ENCODE results near the gene GNAS-AS1.

Gene GNAS-AS1

DNA sequence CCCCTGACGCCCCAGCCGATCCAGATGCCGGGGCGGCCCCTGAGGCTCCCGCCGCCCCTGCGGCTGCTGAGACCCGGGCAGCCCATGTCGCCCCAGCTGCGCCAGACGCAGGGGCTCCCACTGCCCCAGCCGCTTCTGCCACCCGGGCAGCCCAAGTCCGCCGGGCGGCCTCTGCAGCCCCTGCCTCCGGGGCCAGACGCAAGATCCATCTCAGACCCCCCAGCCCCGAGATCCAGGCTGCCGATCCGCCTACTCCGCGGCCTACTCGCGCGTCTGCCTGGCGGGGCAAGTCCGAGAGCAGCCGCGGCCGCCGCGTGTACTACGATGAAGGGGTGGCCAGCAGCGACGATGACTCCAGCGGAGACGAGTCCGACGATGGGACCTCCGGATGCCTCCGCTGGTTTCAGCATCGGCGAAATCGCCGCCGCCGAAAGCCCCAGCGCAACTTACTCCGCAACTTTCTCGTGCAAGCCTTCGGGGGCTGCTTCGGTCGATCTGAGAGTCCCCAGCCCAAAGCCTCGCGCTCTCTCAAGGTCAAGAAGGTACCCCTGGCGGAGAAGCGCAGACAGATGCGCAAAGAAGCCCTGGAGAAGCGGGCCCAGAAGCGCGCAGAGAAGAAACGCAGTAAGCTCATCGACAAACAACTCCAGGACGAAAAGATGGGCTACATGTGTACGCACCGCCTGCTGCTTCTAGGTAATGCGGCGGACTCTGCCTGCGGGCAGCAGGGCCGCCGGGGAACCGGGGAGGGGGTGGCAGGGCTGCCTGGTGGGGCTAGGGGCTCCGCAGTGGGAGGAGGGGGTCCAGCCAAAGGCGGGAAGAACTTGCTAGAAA lies 4.2 kb upstream of the GNAS-AS1 start:
- no peak for DNase-seq

DNA sequence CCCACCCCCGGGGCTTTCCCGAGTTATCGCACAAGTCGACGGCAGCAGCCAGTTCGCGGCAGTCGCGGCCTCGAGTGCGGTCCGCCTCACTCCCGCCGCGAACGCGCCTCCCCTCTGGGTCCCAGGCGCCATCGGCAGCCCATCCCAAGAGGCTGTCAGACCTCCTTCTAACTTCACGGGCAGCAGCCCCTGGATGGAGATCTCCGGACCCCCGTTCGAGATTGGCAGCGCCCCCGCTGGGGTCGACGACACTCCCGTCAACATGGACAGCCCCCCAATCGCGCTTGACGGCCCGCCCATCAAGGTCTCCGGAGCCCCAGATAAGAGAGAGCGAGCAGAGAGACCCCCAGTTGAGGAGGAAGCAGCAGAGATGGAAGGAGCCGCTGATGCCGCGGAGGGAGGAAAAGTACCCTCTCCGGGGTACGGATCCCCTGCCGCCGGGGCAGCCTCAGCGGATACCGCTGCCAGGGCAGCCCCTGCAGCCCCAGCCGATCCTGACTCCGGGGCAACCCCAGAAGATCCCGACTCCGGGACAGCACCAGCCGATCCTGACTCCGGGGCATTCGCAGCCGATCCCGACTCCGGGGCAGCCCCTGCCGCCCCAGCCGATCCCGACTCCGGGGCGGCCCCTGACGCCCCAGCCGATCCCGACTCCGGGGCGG lies 3.4 kb upstream of the GNAS-AS1 start:
- no peak for DNase-seq

DNA sequence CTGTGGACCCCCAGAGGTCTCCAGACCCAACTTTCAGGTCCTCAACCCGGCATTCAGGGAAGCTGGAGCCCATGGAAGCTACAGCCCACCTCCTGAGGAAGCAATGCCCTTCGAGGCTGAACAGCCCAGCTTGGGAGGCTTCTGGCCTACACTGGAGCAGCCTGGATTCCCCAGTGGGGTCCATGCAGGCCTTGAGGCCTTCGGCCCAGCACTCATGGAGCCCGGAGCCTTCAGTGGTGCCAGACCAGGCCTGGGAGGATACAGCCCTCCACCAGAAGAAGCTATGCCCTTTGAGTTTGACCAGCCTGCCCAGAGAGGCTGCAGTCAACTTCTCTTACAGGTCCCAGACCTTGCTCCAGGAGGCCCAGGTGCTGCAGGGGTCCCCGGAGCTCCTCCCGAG lies 2.8 kb upstream of the GNAS-AS1 start:
- DNase-seq = no peak

DNA sequence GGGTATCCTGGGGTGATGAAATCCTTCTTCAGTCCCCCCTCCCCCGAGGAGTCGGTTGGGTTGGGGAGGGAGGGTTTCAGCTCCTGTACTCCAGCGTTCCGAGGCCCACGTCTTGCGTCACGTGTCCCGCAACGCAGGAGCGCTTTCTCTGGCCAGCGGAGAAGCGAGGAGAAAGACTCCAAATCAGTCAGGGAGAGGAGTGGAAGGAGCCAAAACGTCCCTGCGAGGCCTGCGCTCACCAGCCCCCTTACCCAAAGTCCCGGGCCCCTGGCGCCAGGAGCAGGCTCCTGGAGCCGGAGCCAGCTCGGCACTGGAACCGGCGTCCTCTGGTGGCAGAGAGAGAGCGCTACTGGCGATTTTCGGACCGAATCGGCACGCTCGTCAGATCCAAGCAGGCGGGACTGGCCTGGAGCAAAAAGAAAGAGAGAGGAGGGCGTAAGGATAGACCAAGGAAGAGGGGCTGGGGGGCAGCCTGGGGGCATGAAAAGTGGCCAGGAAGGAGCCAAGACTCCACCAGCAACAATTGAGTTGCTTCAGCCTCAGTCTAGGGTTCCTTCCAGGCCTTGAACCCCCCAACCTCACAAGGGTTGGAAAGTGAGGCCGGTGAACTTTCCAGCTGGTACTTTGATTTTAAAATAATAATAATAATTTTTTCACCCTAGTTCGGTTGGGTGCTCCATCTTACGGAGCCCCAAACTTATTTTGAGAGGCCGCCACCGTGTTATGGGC lies 2.0 kb upstream of the GNAS-AS1 start, which contains the start of gene GNAS:
TSS of gene GNAS (plus strand) at position 174 of the 729 bp plus-strand sequence.
- DNase-seq = peak; percentile 42 to 50

DNA sequence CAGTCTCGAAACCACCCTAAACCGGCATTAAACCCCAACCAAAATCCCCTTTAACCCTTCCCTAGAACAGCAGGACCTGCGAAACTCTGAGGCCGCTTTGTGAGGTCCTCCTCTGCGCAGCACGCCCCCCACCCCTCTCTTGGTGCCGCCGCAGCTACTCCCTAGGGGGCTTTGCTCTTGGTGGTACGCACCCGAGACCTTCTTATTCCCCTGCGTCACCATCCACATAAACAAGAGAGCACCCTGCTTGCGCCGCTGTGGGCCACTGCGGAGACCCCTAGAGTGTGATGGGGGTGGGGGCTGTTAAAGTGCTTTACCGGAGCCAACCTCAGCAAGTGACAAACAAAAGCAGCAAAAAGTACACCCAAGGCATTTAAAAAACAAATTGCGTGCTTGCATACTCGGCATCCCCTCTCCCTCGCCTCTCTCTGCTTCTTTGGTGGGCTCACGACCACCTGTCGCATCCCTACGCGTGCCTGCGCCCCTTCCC lies 1.3 kb upstream of the GNAS-AS1 start:
- DNase-seq = no peak

DNA sequence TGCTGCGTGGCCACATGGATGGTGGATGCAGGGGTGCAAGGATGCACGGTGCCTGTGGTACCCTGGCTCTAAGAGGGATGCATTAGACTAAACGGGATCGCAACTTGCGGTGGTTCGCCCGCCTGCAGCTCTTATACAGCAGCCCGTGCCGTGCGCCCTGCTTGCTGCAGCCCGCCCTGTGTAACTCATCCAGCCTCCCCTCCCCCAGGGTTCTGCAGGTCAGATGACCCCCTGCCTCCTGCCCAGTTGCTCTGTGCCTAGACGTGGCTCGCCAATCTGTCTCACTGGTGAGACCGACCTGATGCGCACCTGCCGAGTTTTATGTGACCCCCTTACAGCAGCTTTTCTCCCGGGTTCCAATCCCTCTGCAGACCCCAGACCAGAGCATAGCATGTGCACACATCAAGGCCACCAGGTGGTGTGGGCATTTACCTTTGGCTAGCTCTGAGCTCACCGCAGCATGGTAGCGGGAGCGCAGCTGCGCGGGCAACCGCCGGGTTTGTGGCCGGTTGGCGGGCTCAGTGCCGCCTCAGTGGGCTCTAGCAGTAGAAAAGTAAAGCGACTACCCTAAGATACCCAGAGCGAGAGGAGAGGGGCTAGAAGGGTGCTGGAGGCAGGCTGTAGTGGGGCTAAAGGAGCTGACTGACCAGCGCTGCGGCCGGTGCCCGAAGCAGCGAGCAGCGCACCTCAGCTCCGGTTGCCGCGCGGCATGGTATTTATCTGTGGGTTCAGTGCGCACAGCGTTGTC lies 693 bp upstream of the GNAS-AS1 start:
- DNase-seq = no peak

DNA sequence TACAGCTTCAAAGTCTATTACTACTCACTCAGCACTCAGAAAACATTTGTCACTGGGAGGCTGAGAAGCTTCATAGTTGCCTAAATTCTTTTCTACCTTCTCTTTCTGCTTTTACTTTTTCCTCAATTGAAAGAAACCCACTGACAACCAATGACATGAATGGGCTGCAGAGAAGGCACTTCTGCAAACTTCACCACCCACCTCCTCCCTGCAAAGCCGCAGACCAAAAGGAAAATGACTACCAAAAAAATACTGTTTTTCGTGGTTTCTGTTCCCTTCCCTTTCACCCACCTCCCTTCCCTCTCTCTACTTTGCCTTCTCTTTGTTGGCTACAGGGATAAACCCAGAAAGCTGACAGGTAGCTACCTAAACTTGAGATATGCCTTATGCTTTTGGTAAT lies 3.2 kb downstream of the GNAS-AS1 start:
- no peak for DNase-seq

DNA sequence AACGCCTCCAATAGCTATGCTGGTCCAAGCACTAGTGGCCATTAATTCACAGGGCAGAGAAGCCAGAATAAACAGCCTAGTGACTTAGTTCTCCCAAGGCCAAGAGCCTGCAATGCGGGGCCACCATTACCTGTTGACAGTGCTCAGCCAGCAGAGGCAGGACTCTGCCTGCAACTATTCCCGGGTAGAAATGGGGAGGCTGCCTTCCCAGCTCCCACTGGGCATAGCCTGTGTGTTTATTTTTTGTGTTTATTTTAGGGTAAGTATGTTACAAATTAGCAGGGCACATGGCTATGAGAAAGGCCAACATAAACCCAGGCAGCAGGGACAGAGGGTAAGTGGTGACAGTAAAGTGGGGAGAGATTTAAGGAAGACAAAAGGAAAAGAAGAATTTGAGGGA lies 5.0 kb downstream of the GNAS-AS1 start:
- DNase-seq = no peak

DNA sequence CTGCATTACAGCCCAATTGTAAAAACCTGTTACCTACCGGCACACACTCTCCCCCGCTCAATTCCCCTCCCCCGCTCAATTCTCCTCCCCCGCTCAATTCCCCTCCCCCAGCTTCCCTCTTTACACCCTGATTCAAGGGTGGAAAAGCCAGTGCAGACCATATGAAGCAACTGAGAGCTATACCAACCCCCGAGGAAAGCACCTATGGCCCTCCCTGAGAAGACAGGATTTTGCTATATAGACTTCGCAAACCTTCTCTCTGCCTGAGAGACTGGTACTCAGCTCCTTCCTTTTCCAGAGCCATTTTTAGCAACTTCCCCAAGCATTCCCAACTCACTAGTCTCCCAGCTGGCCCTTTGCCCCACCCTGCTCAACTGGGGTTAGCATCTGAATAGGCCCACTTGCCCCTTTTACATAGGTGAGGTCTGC lies 7.6 kb downstream of the GNAS-AS1 start:
- no peak for DNase-seq

DNA sequence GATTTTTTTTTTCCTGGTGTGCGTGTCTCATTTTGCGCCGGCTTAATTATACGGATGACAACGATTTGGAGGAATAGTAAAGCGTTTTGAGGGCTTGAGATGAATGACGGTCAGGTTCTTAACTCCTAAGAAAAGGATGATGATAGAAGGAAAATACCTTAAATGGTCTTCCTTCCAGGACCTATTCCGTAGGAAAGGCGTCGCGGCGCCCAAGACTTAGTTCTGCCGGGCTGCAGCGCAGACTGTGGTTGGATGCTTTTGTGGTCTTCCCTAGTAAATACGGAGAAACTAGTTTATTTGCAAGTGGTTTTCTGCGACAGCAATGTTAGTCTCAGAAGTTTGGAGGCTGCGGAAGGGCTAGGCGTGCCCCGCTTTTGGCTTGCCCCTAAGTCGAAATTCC lies 8.4 kb downstream of the GNAS-AS1 start:
- no peak for DNase-seq

DNA sequence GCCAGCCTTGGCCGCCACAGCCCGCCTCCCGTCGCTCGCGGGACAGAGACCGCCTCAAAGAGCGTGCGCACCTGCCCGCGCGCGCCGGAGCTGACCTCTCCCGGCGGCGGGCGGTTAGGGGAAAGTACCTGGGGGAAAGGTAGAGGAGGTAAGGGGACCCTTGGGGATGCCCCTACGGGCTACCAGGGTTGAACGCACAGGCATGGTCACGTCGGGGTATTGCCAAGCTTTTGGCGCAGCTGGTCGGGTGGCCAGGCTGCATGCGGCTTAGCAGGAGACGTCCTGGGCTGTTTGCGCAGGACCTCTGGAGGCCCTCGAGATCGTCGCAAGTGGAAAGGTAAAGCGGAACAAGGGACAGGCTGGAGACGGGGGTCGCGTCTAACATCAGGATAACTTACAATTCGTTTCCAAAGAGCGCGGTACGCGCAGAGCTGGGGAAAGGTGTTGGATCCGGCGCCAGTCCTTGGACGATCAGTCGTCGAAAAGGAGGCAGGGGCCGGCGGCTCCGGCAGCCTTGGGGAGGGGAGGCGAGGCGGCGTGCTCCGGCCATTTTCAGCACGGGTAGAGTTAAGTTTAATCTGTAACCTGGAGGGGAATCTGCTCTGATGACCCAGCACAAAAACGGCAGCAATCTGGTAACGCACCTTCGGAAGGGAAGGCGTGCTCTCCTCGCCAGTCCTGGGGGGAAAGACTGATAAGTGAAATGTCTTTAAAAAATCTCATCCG lies 9.0 kb downstream of the GNAS-AS1 start:
- no peak for DNase-seq

DNA sequence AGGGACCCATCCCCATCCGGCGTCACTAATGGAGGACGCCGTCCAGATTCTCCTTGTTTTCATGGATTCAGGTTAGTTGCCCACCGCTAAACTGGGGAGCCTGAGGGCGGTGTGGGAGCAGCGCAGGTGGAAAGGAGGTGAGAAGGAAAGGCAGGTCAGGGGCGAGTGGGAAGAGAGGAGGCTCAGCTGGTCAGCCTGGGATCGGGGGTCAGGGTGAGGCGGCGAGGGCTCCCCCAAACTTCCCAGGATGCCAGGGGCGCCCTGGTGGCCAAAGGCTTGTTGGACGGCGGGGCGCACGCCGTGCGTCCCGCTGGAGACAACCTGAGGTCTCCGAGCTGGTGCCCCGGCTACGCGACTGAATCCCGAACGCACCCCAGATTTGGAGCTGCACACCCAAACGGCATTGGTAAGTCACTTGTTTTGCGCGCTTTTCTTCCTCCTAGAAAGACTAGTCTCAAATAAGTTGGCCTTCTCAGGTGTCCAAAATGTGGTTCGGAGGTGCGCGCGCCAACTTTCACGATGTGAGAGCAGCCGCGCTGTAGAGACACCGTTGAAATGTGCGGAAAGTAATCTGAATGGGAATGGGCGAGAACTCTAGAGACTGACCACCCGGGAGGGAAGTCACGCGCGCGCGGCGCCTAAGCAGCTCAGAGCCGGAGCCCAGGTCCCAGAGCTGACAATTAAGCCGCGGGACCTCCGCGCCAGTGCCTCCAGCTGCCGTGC lies 9.7 kb downstream of the GNAS-AS1 start:
- DNase-seq = no peak

DNA sequence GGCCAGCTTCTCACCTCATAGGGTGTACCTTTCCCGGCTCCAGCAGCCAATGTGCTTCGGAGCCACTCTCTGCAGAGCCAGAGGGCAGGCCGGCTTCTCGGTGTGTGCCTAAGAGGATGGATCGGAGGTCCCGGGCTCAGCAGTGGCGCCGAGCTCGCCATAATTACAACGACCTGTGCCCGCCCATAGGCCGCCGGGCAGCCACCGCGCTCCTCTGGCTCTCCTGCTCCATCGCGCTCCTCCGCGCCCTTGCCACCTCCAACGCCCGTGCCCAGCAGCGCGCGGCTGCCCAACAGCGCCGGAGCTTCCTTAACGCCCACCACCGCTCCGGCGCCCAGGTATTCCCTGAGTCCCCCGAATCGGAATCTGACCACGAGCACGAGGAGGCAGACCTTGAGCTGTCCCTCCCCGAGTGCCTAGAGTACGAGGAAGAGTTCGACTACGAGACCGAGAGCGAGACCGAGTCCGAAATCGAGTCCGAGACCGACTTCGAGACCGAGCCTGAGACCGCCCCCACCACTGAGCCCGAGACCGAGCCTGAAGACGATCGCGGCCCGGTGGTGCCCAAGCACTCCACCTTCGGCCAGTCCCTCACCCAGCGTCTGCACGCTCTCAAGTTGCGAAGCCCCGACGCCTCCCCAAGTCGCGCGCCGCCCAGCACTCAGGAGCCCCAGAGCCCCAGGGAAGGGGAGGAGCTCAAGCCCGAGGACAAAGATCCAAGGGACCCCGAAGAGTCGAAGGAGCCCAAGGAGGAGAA lies 10.5 kb downstream of the GNAS-AS1 start:
- no peak for DNase-seq

DNA sequence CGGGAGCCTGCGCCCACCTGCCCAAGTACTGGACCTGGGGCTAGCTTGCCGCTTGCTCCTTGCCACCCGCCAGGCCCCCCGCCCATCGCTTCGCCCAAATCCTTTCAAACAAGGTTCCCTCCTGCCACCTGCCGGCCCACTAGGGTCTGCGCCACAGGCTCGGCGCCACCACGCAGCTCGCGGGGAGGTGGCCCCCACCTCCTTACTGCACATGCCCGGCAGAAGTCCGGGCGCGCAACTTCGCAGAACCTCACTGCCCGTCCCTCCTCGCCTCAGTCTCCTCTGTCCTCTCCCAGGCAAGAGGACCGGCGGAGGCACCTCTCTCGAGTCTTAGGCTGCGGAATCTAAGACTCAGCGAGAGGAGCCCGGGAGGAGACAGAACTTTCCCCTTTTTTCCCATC lies 11.2 kb downstream of the GNAS-AS1 start:
- DNase-seq = peak; percentile 37 to 47

DNA sequence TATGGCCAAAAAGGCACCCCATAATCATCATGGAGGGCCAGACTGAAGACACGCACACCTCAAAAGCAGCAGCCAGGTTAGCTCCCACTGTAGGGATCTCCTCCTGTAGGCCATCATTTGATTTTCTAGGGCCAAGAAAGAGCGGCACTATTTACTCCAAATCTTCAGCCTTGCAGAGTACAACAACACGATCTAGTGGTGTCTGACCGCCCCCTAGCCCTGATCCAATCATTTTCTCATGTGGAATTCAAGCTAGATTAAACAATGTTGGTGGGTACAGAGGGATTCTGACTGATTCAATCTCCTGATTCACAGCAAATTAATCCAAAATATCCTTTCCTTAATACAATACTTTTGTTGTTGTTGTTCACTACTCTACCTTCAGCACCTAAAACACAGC lies 12.5 kb downstream of the GNAS-AS1 start:
- no peak for DNase-seq

DNA sequence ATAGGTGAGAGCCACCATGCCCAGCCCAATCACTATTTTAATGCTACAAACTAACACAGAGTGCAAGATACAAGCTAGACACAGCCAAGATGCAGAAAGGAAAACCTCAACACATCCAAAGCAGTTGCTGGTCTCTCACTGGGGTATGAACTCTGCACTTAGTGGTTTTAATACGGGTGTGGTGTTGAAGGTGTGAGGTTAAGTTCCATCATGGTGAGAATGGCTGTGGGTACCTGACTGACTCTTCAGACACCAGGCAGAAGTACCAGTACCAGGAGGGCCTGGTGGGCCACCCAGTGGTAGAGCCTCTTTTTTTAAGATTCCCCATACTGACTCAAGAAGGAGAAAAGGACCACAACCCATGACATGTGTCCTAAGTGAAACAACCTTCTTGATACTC lies 13.0 kb downstream of the GNAS-AS1 start:
- no peak for DNase-seq

DNA sequence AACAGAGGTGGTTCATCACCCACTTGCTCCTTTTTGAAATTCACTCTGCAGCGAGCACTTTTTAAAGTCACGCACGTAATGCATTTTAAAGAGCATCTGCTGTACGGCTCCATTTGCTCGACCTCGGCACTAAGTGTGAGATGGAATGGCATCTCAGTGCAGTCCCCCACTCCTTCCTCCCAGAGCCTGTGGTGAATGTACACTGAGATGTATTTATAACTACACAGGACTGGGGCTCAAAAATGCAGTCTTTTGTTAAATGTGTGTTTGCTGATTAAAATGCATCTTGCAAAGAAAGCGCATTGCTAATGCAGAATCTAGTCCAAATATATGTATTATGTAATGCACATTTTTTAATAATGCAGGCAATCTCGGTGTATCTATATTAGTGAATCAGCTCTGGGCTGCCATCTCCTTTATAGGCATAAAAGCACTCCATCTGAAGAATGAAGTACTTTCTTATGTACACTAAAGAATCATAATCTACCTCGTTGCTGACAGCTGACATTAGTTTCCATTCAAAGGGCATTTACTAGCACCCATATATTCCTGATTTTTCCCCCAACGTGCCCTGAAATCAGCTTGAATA lies 14.0 kb downstream of the GNAS-AS1 start:
- no peak for DNase-seq

DNA sequence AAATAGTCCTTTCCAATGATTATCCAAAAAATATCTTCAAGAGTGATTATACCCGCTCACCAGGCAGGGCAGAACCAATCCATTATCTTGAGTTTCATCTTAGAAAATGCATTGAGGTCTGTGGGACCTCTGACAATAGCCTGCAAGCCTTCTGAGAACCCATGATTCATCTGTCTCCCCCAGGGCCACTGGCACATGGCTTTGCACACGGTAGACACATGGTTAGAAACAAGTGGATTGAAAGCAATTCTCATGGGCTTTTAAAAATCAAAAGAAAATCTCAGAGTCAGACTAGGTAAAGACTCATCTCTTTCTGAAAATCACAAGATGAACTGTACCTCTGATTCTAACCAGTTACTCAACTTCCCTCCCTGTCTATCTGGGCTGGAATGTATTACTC lies 15.5 kb downstream of the GNAS-AS1 start:
- DNase-seq = no peak

DNA sequence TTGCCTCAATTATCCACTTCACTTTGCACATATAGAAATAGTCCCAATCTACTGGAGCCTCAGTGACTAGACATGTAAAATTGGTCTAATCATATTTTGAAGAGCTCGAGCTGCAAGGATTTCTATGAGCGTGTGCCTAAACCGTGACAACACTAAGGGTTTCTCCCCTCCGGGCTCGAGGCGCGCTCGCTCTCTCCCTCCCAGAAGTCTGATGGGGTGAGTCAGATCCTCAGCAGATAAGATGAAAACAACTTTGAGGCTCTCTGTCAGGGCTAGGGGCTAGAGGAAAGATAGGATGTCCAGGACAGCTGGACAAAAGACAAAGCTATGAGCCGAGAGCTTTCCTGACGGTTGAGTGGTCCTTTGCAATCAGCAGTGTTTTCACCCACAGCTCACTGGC lies 16.8 kb downstream of the GNAS-AS1 start:
- no peak for DNase-seq

DNA sequence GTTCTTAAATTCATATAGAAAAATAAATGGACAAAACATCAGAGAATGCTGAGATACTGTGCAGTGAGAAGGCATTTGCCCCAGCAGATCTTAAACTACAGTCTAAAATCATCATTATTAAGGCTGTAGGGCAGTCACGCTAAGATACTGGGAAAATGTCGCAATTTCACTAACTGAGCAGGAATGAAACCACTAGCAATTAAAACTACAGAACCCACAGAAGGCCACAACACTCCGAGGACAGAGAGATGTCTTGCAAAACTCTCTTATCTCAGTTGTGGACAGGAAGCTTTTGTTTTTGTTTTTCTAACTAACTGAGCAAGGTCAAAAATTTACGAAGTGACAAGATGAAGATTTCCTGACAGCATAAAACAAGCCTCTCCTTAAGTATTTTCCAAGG lies 18.2 kb downstream of the GNAS-AS1 start:
- DNase-seq = no peak

All from activated CD4-positive, alpha-beta T cell treated with anti-CD3 and anti-CD28 coated beads for 4 hours (primary cell).